Measurements from ENCODE around the gene FNBP1L.

The FNBP1L gene

GRCh38 chr1:93531193-93531592 lies 83.3 kb downstream of the FNBP1L start:
- no peaks in the 10 kb centered on the region for H3K27me3 Mint-ChIP-seq (ENCODE audit: low read depth)
- no peaks in the 10 kb centered on the region for H3K9me3 Mint-ChIP-seq
- no peaks in the 10 kb centered on the region for H3K4me1 Mint-ChIP-seq
- H3K36me3 Mint-ChIP-seq (ENCODE audit: low read depth): peaks cover 75% of the 10 kb centered on the region
- H3K4me3 Mint-ChIP-seq: no peak overlapping the region
- TF ChIP-seq CTCF (IDR thresholded peaks at IDR 0.05; ENCODE audit: unreplicated experiment in 3 of 3): no peak
- H3K27ac Mint-ChIP-seq: no peak overlapping the region

- Mint-ChIP-seq H3K4me3 (no peak overlapping the region), H3K9me3 (no peaks in the 10 kb centered on the region), H3K4me1 (peaks cover under 1% of the 10 kb centered on the region), H3K27ac (no peak overlapping the region), H3K36me3 (ENCODE audit: low read depth) (peaks cover 77% of the 10 kb centered on the region), H3K27me3 (ENCODE audit: low read depth) (no peaks in the 10 kb centered on the region)
- no peak for TF ChIP-seq CTCF (IDR thresholded peaks at IDR 0.05; ENCODE audit: unreplicated experiment in 3 of 3)
Observed at GRCh38 chr1:93532780-93533378, 85.0 kb downstream of the FNBP1L start.

GRCh38 chr1:93533677-93534076 lies 85.8 kb downstream of the FNBP1L start:
- TF ChIP-seq CTCF (IDR thresholded peaks at IDR 0.05; ENCODE audit: unreplicated experiment in 3 of 3): no peak
- Mint-ChIP-seq H3K27ac (no peak overlapping the region), H3K36me3 (ENCODE audit: low read depth) (peaks cover 73% of the 10 kb centered on the region), H3K9me3 (no peaks in the 10 kb centered on the region), H3K4me3 (no peak overlapping the region), H3K4me1 (peaks cover 7% of the 10 kb centered on the region), H3K27me3 (ENCODE audit: low read depth) (no peaks in the 10 kb centered on the region)

- no peak overlapping the region for H3K4me3 Mint-ChIP-seq
- peaks cover 7% of the 10 kb centered on the region for H3K4me1 Mint-ChIP-seq
- H3K36me3 Mint-ChIP-seq (ENCODE audit: low read depth): peaks cover 51% of the 10 kb centered on the region
- TF ChIP-seq CTCF (IDR thresholded peaks at IDR 0.05; ENCODE audit: unreplicated experiment in 3 of 3): no peak
- H3K27me3 Mint-ChIP-seq (ENCODE audit: low read depth): no peaks in the 10 kb centered on the region
- H3K27ac Mint-ChIP-seq: peak overlapping the region in 1 of 3 experiments; percentile 4
- H3K9me3 Mint-ChIP-seq: no peaks in the 10 kb centered on the region
Observed at GRCh38 chr1:93537396-93537795, 89.5 kb downstream of the FNBP1L start.

- Mint-ChIP-seq H3K36me3 (ENCODE audit: low read depth) (peaks cover 46% of the 10 kb centered on the region), H3K4me1 (peaks cover 7% of the 10 kb centered on the region), H3K27ac (no peak overlapping the region), H3K9me3 (no peaks in the 10 kb centered on the region), H3K4me3 (no peak overlapping the region), H3K27me3 (ENCODE audit: low read depth) (no peaks in the 10 kb centered on the region)
- TF ChIP-seq CTCF (IDR thresholded peaks at IDR 0.05; ENCODE audit: unreplicated experiment in 3 of 3): no peak
Observed at GRCh38 chr1:93537924-93538323, 90.0 kb downstream of the FNBP1L start.

- Mint-ChIP-seq H3K36me3 (ENCODE audit: low read depth) (peaks cover 48% of the 10 kb centered on the region), H3K4me1 (peaks cover 9% of the 10 kb centered on the region), H3K9me3 (no peaks in the 10 kb centered on the region), H3K27me3 (ENCODE audit: low read depth) (no peaks in the 10 kb centered on the region), H3K4me3 (no peak overlapping the region), H3K27ac (no peak overlapping the region)
- no peak for TF ChIP-seq CTCF (IDR thresholded peaks at IDR 0.05; ENCODE audit: unreplicated experiment in 3 of 3)
Observed at GRCh38 chr1:93541045-93541444, 93.1 kb downstream of the FNBP1L start.
